HL-60 (cell line): ENCODE data around the gene CD40.
"Not testable (repeated sequence)": the region's sequence is repeated elsewhere in the genome, so short reads cannot be mapped to it uniquely, and the experiment has no call there.

Experiments used
- DNase-seq, 2 experiments: peaks; one replicate each; pipeline ENCODE4 v3.0.0-alpha.2; 2010 to 2020; ENCODE audit warnings: low read depth in 1 of 2, low spot score in 1 of 2
- H3K27ac ChIP-seq: fragments of 250-450 bp; sonication (Bioruptor Pico); replicated peaks from 2 replicates; pipeline ENCODE4 v1.5.1; 2020; ENCODE audit warnings: mild to moderate bottlenecking, moderate library complexity
- H3K27me3 ChIP-seq: fragments of 250-450 bp; sonication (Bioruptor Pico); 2 replicates; pipeline ENCODE4 v1.5.1; 2021; ENCODE audit warnings: mild to moderate bottlenecking, moderate library complexity; ENCODE audit not compliant: insufficient read depth, poor library complexity, severe bottlenecking
- H3K4me3 ChIP-seq: replicated peaks from 2 replicates; pipeline ENCODE4 v1.5.1; 2011; ENCODE audit warnings: mild to moderate bottlenecking, control low read depth, low read length; ENCODE audit not compliant: insufficient read depth
- CTCF ChIP-seq: IDR thresholded peaks from one replicate; pipeline ENCODE4 v1.5.1; 2011; ENCODE audit warnings: low read length, control low read depth, inconsistent platforms; ENCODE audit not compliant: insufficient read depth
- GABPA ChIP-seq: IDR thresholded peaks from 2 replicates; pipeline ENCODE4 v1.6.1; 2012; ENCODE audit warnings: low read depth
- POLR2AphosphoS5 ChIP-seq: IDR thresholded peaks from 2 replicates; pipeline ENCODE4 v1.6.1; 2012; ENCODE audit warnings: low read depth
- SPI1 ChIP-seq: IDR thresholded peaks from 2 replicates; pipeline ENCODE4 v1.6.1; 2012; ENCODE audit warnings: low read depth, mild to moderate bottlenecking, borderline replicate concordance
- TF ChIP-seq, protein P1 (sequence below): IDR thresholded peaks from 2 replicates; pipeline ENCODE4 v1.6.1; 2012; ENCODE audit warnings: low read depth; ENCODE audit not compliant: insufficient replicate concordance

Gene CD40

GRCh38 chr20:46089167-46089416, 29.0 kb upstream of the CD40 start:
- TF ChIP-seq GABPA (no peak), POLR2AphosphoS5 (no peak), CTCF (no peak), SPI1 (no peak)
- TF ChIP-seq, protein P1, sequence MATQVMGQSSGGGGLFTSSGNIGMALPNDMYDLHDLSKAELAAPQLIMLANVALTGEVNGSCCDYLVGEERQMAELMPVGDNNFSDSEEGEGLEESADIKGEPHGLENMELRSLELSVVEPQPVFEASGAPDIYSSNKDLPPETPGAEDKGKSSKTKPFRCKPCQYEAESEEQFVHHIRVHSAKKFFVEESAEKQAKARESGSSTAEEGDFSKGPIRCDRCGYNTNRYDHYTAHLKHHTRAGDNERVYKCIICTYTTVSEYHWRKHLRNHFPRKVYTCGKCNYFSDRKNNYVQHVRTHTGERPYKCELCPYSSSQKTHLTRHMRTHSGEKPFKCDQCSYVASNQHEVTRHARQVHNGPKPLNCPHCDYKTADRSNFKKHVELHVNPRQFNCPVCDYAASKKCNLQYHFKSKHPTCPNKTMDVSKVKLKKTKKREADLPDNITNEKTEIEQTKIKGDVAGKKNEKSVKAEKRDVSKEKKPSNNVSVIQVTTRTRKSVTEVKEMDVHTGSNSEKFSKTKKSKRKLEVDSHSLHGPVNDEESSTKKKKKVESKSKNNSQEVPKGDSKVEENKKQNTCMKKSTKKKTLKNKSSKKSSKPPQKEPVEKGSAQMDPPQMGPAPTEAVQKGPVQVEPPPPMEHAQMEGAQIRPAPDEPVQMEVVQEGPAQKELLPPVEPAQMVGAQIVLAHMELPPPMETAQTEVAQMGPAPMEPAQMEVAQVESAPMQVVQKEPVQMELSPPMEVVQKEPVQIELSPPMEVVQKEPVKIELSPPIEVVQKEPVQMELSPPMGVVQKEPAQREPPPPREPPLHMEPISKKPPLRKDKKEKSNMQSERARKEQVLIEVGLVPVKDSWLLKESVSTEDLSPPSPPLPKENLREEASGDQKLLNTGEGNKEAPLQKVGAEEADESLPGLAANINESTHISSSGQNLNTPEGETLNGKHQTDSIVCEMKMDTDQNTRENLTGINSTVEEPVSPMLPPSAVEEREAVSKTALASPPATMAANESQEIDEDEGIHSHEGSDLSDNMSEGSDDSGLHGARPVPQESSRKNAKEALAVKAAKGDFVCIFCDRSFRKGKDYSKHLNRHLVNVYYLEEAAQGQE = no peak
- H3K27ac ChIP-seq = peak overlapping the region; percentile 70
- DNase-seq = peak in 1 of 2 experiments; percentile 61
- H3K27me3 ChIP-seq = no peaks in the 10 kb centered on the region
- peak overlapping the region; percentile 85 for H3K4me3 ChIP-seq

GRCh38 chr20:46089417-46090388, 28.4 kb upstream of the CD40 start, which contains the start of gene NCOA5:
Gene NCOA5, minus strand, starts transcription at chr20:46089962. Its CDS starts 10,538 bp downstream, at chr20:46079424.
- H3K27ac ChIP-seq = peak within 1 kb of the TSS; percentile 70
- TF ChIP-seq POLR2AphosphoS5 (peak; percentile 95), SPI1 (no peak), CTCF (no peak), GABPA (no peak)
- TF ChIP-seq, protein P1 = peak; percentile 76
- H3K27me3 ChIP-seq = no peaks in the 10 kb centered on the region
- H3K4me3 ChIP-seq = peak within 1 kb of the TSS; percentile 85
- DNase-seq = peak; percentile 95 to 96

DNA sequence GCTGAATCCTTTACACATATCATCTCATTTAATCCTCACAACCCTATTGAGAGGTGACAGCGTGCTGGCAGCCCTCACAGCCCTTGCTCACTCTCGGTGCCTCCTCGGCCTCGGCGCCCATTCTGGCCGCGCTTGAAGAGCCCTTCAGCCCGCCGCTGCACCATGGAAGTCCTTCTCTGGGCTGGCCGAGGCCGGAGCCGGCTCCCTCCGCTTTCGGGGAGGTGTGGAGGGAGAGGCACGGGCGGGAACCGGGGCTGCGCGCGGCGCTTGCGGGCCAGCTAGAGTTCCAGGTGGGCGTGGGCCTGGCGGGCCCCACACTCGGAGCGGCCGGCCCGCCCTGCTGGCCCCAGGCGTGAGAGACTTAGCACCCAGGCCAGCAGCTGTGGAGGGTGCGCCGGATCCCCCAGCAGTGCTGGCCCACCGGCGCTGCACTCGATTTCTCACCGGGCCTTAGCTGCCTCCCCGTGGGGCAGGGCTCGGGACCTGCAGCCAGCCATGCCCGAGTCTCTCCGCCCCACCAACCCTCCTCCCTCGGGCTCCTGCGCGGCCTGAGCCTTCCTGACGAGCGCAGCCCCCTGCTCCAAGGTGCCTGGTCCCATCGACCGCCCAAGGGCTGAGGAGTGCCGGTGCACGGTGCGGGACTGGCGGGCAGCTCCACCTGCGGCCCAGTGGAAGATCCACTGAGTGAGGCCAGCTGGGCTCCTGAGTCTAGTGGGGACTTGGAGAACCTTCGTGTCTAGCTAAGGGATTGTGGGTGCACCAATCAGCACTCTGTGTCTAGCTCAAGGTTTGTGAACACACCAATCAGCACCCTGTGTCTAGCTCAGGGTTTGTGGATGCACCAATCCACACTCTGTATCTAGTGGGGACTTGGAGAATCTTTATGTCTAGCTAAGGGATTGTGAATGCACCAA, 26.2 kb upstream of the CD40 start:
- DNase-seq, H3K27ac ChIP-seq, H3K27me3 ChIP-seq, H3K4me3 ChIP-seq: not testable (repeated sequence)

DNA sequence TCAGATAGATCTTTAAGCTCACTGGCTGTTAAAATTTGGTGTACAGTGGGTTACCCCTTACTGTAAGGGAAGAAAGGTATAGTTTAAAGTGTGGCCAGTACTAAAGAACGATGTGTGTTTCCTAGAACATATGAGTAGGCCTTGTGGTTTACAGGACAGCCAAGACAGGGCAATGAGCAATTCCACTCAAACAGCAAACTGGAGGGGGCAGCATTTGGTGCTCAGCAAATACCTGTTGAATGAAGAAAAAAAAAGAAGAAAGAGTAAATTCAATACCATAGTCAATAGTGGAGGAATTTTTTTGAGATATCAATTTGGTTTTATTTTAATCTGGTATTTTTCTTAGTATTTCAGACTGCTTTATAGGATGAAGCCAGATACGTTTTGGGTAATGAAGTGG, 24.6 kb upstream of the CD40 start:
- TF ChIP-seq, protein P1 = no peak
- TF ChIP-seq SPI1 (no peak), GABPA (no peak), POLR2AphosphoS5 (no peak), CTCF (no peak)
- Histone ChIP-seq H3K27ac (no peak overlapping the region), H3K27me3 (peaks cover 3% of the 10 kb centered on the region), H3K4me3 (no peak overlapping the region)
- DNase-seq = no peak
